ENCODE data around the gene PFN3. TPM values are rescaled to one million over a fixed set of nuclear protein-coding genes. Genes with fewer than 3 reads are reported as not detected.

Gene PFN3
- total and polyA plus RNA-seq, 2 of the 13 experiments (the other 11 are each of a cell fraction or from before 2014, with no cell fraction given) = not detected

DNA sequence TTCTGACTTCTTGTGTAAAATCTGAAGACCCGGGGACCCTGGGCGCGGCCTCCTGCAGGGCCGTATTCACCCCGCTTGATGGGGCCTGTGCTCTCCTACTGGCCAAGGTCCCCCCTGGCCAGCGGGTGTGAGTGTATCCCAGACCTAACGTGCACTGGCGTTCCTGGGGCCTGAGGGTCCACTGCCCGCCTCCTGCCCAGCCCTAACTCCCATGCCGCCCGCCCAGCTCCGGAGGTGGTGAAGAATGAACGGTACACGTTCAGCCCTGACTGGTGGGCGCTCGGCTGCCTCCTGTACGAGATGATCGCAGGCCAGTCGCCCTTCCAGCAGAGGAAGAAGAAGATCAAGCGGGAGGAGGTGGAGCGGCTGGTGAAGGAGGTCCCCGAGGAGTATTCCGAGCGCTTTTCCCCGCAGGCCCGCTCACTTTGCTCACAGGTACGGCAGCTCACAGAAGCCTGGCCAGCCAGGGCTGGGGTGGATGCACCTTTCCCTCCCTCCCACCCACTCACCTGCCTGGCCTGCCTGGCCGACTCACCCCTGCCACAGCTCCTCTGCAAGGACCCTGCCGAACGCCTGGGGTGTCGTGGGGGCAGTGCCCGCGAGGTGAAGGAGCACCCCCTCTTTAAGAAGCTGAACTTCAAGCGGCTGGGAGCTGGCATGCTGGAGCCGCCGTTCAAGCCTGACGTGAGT, 35.5 kb upstream of the PFN3 start:
- BruUV-seq (replicated peaks) = no TSS peak
- 97% methylated on average over 22 of the region's 37 CpGs for WGBS (ENCODE audit: low lambda C conversion rate)
- Histone ChIP-seq H2AFZ (ENCODE audit: low read length) (no peak overlapping the region), H3K4me1 (ENCODE audit: insufficient read depth, low read length) (peaks cover 35% of the 10 kb centered on the region), H4K20me1 (ENCODE audit: insufficient read depth, low read length) (no peaks in the 10 kb centered on the region), H3K9me3 (ENCODE audit: low read length) (no peaks in the 10 kb centered on the region), H3K9ac (ENCODE audit: insufficient read depth, low read depth, low read length) (no peak overlapping the region), H3K27ac (ENCODE audit: extremely low read length, insufficient read depth, low read length) (peak overlapping the region; percentile 43), H3K27me3 (ENCODE audit: control insufficient read depth in 1 of 2, insufficient read depth in 2 of 2, low read length in 2 of 2) (no peaks in the 10 kb centered on the region), H3K4me3 (replicated peaks in 1 of 3; ENCODE audit: insufficient read depth in 1 of 3, low read depth in 2 of 3, low read length in 3 of 3) (no peak overlapping the region), H3K36me3 (replicated peaks in 1 of 2; ENCODE audit: control insufficient read depth in 1 of 2, insufficient read depth in 2 of 2, low read length in 2 of 2) (peaks cover 22 to 34% of the 10 kb centered on the region in 2 experiments; a peak in 4 of 5 replicates), H3K4me2 (ENCODE audit: low read depth, low read length) (0 out of 2 replicates have a peak overlapping the region, but pooled peaks have one; percentile 14), H3K79me2 (ENCODE audit: insufficient read depth, low read length) (no peaks in the 10 kb centered on the region)
- in situ Hi-C loops (cut with HindIII; ENCODE audit: extremely low pct_ligation_motif_present, low pct_unique_long_range_greater_than_20kb) = no loop called here
- no peak for ATAC-seq
- CTCF ChIA-PET (ENCODE audit: low intra/inter-chr PET ratio, low total read pairs) = no interaction called here
- POLR2A ChIA-PET = interaction anchor here (1.1 to 2.6 kb wide), 4 partner anchors 9 to 31 kb away, joined by 3 to 6 read pairs (median 4); partner anchors contain the start of gene GRK6
- no peak for FAIRE-seq
- no peak for DNase-seq (ENCODE audit: low spot score)
- intact Hi-C loops (cut with micrococcal nuclease; ENCODE audit: unreplicated experiment) = no loop called here
- TF ChIP-seq, protein P1, sequence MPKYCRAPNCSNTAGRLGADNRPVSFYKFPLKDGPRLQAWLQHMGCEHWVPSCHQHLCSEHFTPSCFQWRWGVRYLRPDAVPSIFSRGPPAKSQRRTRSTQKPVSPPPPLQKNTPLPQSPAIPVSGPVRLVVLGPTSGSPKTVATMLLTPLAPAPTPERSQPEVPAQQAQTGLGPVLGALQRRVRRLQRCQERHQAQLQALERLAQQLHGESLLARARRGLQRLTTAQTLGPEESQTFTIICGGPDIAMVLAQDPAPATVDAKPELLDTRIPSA (CRISPR knock-in tag; IDR thresholded peaks at IDR 0.05; ENCODE audit: borderline replicate concordance) = no peak
- TF ChIP-seq, protein P2, sequence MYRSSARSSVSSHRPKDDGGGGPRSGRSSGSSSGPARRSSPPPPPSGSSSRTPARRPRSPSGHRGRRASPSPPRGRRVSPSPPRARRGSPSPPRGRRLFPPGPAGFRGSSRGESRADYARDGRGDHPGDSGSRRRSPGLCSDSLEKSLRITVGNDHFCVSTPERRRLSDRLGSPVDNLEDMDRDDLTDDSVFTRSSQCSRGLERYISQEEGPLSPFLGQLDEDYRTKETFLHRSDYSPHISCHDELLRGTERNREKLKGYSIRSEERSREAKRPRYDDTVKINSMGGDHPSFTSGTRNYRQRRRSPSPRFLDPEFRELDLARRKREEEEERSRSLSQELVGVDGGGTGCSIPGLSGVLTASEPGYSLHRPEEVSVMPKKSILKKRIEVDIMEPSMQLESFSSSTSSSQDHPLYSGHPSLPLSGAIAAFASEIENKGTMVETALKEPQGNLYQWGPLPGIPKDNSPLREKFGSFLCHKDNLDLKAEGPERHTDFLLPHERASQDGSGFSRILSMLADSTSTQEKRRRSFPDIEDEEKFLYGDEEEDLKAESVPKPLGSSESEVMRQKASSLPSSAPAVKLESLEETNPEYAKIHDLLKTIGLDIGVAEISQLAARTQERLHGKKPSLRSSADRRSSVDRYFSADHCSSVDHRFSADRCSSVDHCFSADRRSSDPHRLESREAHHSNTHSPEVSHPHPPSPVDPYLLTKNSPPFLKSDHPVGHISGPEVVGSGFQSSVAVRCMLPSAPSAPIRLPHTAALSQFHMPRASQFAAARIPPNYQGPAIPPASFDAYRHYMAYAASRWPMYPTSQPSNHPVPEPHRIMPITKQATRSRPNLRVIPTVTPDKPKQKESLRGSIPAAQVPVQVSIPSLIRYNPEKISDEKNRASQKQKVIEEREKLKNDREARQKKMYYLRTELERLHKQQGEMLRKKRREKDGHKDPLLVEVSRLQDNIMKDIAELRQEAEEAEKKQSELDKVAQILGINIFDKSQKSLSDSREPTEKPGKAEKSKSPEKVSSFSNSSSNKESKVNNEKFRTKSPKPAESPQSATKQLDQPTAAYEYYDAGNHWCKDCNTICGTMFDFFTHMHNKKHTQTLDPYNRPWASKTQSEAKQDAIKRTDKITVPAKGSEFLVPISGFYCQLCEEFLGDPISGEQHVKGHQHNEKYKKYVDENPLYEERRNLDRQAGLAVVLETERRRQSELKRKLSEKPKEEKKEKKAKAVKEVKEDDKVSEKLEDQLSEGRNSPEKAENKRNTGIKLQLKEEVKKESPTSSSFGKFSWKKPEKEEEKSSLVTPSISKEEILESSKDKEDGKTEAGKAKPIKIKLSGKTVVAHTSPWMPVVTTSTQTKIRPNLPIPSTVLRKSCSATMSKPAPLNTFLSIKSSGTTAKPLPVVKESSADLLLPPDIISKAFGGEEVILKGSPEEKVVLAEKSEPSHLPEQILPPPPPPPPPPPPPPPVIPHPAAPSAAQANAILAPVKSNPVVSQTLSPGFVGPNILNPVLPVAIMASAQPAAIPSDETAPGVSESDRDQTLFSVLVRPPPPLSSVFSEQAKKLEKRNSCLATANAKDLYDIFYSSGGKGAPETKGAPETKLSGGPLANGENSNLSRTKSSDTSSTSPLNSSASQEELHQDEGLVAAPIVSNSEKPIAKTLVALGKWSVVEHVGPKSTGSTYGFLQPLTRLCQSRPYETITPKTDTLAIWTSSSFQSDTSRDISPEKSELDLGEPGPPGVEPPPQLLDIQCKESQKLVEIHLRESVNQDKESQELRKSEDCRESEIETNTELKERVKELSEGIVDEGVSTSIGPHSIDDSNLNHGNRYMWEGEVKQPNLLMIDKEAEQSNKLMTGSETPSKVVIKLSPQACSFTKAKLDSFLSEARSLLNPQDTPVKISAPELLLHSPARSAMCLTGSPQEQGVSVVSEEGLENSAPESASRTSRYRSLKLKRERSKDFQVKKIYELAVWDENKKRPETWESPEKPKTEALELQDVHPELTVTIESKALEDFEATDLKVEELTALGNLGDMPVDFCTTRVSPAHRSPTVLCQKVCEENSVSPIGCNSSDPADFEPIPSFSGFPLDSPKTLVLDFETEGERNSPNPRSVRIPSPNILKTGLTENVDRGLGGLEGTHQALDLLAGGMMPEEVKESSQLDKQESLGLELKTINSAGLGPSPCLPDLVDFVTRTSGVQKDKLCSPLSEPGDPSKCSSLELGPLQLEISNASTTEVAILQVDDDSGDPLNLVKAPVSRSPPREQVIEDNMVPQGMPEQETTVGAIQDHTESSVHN (CRISPR knock-in tag; IDR thresholded peaks at IDR 0.05) = no peak
- TF ChIP-seq EHMT2 (IDR thresholded peaks at IDR 0.05; ENCODE audit: borderline replicate concordance, low read depth, low read length) (no peak), RBFOX2 (IDR thresholded peaks at IDR 0.05; ENCODE audit: low read depth, low read length) (0 out of 2 replicates have a peak, but pooled peaks have one; percentile 34), CREM (IDR thresholded peaks at IDR 0.05) (no peak), CREM (CRISPR knock-in tag; IDR thresholded peaks at IDR 0.05) (no peak), AGO1 (IDR thresholded peaks at IDR 0.05; ENCODE audit: low read depth, low read length, poor library complexity, severe bottlenecking) (peak; percentile 38), AGO2 (optimal IDR thresholded peaks at IDR 0.05; ENCODE audit: low read depth, low read length) (peak; percentile 91), TOE1 (CRISPR knock-in tag; IDR thresholded peaks at IDR 0.05) (no peak), KDM2A (CRISPR knock-in tag; IDR thresholded peaks at IDR 0.05; ENCODE audit: borderline replicate concordance, low read depth) (0 out of 2 replicates have a peak, but pooled peaks have one; percentile 22)
- TF ChIP-seq, protein P3, sequence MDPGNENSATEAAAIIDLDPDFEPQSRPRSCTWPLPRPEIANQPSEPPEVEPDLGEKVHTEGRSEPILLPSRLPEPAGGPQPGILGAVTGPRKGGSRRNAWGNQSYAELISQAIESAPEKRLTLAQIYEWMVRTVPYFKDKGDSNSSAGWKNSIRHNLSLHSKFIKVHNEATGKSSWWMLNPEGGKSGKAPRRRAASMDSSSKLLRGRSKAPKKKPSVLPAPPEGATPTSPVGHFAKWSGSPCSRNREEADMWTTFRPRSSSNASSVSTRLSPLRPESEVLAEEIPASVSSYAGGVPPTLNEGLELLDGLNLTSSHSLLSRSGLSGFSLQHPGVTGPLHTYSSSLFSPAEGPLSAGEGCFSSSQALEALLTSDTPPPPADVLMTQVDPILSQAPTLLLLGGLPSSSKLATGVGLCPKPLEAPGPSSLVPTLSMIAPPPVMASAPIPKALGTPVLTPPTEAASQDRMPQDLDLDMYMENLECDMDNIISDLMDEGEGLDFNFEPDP (CRISPR knock-in tag; conservative IDR thresholded peaks at IDR 0.05) = no peak

Data from HepG2 (cell line).